Cardiac muscle cell (in vitro differentiated cells and primary cell): Measurements from ENCODE around the gene KIAA0753. TPM values are rescaled to one million over a fixed set of nuclear protein-coding genes. Genes with fewer than 3 reads are reported as not detected.

Source experiments
- DNase-seq, 2 donors: peaks; one replicate each; pipeline versions ENCODE4 v3.0.0 to v3.0.0-alpha.2; 2010 to 2017; ENCODE audit warnings: low read depth in 1 of 2, low spot score in 1 of 2
- H3K27ac ChIP-seq: fragments of 200-600 bp; sonication (generic); 2 replicates; pipeline ENCODE4 v1.5.1; 2016
- H3K27me3 ChIP-seq: fragments of 200-600 bp; sonication (generic); 2 replicates; pipeline ENCODE4 v1.6.0; 2016; ENCODE audit warnings: control low read depth
- H3K36me3 ChIP-seq: fragments of 200-600 bp; sonication (generic); 2 replicates; pipeline ENCODE4 v1.5.1; 2016; ENCODE audit warnings: control low read depth
- H3K4me1 ChIP-seq: fragments of 200-600 bp; sonication (generic); 2 replicates; pipeline ENCODE4 v1.8.1; 2017; ENCODE audit warnings: low read depth, mild to moderate bottlenecking, mixed run types
- H3K4me3 ChIP-seq: fragments of 200-600 bp; sonication (generic); 2 replicates; pipeline ENCODE4 v1.5.1; 2016; ENCODE audit warnings: mild to moderate bottlenecking
- H3K9me3 ChIP-seq: fragments of 200-600 bp; sonication (generic); 2 replicates; pipeline ENCODE4 v1.5.1; 2017; ENCODE audit warnings: low read depth, mild to moderate bottlenecking, control low read depth
- CTCF ChIP-seq: IDR thresholded peaks from 2 replicates; pipeline ENCODE4 v1.5.1; 2012; ENCODE audit warnings: low read depth, mild to moderate bottlenecking, low read length
- polyA plus RNA-seq: library from polyadenylated mRNA; unstranded; fragments of >200 nt; fragmentation: Nextera tagmentation; extraction: Ambion mirVana; gene quantifications from 2 replicates; pipeline ENCODE4 v1.2.1, GENCODE V29; 2016
- total RNA-seq: library from RNA; depleted of rRNA; stranded (reverse); fragments of >200 nt; gene quantifications from 2 replicates; pipeline ENCODE4 v1.2.3, GENCODE V29; 2016

Gene KIAA0753
- total and polyA plus RNA-seq, 2 experiments from 2014 or later: 9.2 to 13.5 TPM

DNA sequence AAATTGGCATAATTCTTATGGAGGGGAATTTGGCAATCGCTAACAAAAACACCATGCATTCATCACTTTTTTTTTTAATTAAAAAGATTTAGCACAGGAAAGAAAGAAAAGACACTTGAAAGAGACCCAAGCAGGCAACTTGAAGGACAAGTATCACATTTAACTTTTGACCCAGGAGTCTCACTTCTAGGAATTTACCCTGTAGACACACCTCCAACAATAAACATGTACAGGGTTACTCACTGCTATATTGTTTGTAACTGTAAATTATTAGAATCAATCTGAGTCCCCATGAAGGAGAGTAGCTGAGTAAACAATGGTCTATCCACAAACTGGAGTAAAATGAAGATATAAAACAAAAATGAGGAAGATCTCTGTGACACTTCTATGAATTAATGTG lies 10.1 kb downstream of the KIAA0753 start:
- Histone ChIP-seq H3K27ac (no peak overlapping the region), H3K4me1 (no peaks in the 10 kb centered on the region), H3K36me3 (peaks cover 59% of the 10 kb centered on the region), H3K27me3 (no peaks in the 10 kb centered on the region), H3K4me3 (no peak overlapping the region), H3K9me3 (no peaks in the 10 kb centered on the region)
- no peak for TF ChIP-seq CTCF
- no peak for DNase-seq

GRCh38 chr17:6627019-6627418 lies 13.5 kb downstream of the KIAA0753 start:
- no peaks in the 10 kb centered on the region for H3K9me3 ChIP-seq
- H3K4me3 ChIP-seq: no peak overlapping the region
- H3K27me3 ChIP-seq: no peaks in the 10 kb centered on the region
- peaks cover 55% of the 10 kb centered on the region for H3K36me3 ChIP-seq
- H3K27ac ChIP-seq: no peak overlapping the region
- H3K4me1 ChIP-seq: no peaks in the 10 kb centered on the region
- DNase-seq: peak in 1 of 2 donors; percentile 26
- TF ChIP-seq CTCF: no peak

DNA sequence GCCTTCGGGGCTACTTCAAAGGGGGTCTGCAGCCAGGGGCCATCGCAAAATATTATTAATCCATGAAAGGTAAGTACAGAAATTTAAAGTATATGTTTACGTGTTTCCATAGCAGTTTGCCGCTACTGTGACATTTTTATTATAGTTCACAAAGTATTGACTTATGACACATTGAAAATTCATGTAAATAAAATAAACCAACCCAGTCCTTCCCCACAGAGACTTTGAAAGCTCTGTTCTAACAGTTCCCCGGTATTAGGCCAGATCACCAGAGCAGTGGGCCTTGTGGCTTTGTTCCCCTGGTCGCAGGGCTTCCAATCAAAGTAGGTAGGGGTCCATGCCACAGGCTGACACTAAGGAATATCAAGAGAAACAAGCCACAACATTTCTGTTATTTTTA lies 13.9 kb downstream of the KIAA0753 start:
- peaks cover 59% of the 10 kb centered on the region for H3K36me3 ChIP-seq
- no peaks in the 10 kb centered on the region for H3K9me3 ChIP-seq
- no peak overlapping the region for H3K4me3 ChIP-seq
- H3K4me1 ChIP-seq: no peaks in the 10 kb centered on the region
- no peaks in the 10 kb centered on the region for H3K27me3 ChIP-seq
- no peak overlapping the region for H3K27ac ChIP-seq
- no peak for TF ChIP-seq CTCF
- no peak for DNase-seq

GRCh38 chr17:6623941-6624340 lies 16.6 kb downstream of the KIAA0753 start:
- H3K4me1 ChIP-seq: no peaks in the 10 kb centered on the region
- H3K27ac ChIP-seq: no peak overlapping the region
- no peak for TF ChIP-seq CTCF
- no peaks in the 10 kb centered on the region for H3K27me3 ChIP-seq
- H3K36me3 ChIP-seq: peaks cover 69% of the 10 kb centered on the region
- no peak for DNase-seq
- no peaks in the 10 kb centered on the region for H3K9me3 ChIP-seq
- H3K4me3 ChIP-seq: no peak overlapping the region

DNA sequence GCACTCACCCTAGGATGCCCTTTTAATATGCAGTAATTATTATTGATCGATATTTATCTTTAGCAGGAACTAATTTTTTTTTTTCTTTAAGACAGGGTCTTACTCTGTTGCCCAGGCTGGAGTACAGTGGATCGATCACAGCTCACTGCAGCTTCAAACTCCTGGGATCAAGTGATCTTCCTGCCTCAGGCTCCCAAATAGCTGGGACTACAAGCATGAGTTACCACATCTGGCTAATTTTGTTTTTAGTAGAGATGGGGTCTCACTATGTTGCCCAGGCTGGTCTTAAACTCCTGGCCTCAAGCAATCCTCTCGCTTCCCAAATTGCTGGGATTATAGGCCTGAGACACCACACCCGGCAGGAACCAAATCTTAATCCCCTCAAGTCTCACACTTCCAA lies 29.3 kb downstream of the KIAA0753 start:
- H3K36me3 ChIP-seq: peaks cover 49% of the 10 kb centered on the region
- no peak overlapping the region for H3K4me3 ChIP-seq
- no peak overlapping the region for H3K27ac ChIP-seq
- no peaks in the 10 kb centered on the region for H3K27me3 ChIP-seq
- no peaks in the 10 kb centered on the region for H3K4me1 ChIP-seq
- no peak for DNase-seq
- H3K9me3 ChIP-seq: no peaks in the 10 kb centered on the region
- TF ChIP-seq CTCF: no peak

GRCh38 chr17:6610011-6610410 lies 30.5 kb downstream of the KIAA0753 start:
- Histone ChIP-seq H3K9me3 (no peaks in the 10 kb centered on the region), H3K36me3 (peaks cover 59% of the 10 kb centered on the region), H3K27ac (no peak overlapping the region)

More at GRCh38 chr17:6610011-6610410, 30.5 kb downstream of the KIAA0753 start:
- Histone ChIP-seq H3K4me3 (no peak overlapping the region), H3K4me1 (no peaks in the 10 kb centered on the region), H3K27me3 (no peaks in the 10 kb centered on the region)
- no peak for TF ChIP-seq CTCF
- DNase-seq: no peak
